ES-I3 (cell line): Measurements from ENCODE around the gene PRC1.
"Not testable (repeated sequence)": the region's sequence is repeated elsewhere in the genome, so short reads cannot be mapped to it uniquely, and the experiment has no call there.

Experiments
- H3K36me3 ChIP-seq: 2 replicates; pipeline ENCODE4 v1.6.1; 2013; ENCODE audit warnings: mild to moderate bottlenecking, low read length, control low read depth, moderate library complexity; ENCODE audit not compliant: insufficient read depth
- H3K4me1 ChIP-seq: 2 replicates; pipeline ENCODE4 v1.6.1; 2013; ENCODE audit warnings: mild to moderate bottlenecking, control low read depth, low read length; ENCODE audit not compliant: insufficient read depth
- H3K9ac ChIP-seq: 2 replicates; pipeline ENCODE4 v1.6.1; 2013; ENCODE audit warnings: low read depth, mild to moderate bottlenecking, low read length, moderate library complexity
- H3K9me3 ChIP-seq: 2 replicates; pipeline ENCODE4 v1.6.1; 2013; ENCODE audit warnings: mild to moderate bottlenecking, low read length, moderate library complexity; ENCODE audit not compliant: control insufficient read depth, insufficient read depth

PRC1 gene

DNA sequence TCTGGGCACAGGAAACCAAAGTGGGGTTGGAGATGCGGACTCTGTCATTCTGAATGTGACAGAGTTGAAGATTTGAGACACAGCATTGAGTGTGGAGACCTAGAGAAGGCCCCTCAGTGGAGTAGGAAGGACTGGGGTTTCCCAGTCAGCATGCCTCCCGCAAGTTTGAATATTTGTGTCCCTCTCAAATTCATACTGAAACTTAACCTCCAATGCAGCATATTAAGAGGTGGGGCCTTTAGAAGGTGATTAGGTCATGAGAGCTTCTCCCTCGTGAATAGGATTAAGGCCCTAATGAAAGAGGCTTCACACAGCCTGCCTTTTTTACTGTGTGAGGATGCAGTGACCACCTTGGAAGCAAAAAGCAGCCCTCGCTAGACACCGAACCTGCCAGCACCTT lies 70.0 kb downstream of the PRC1 start:
- Histone ChIP-seq H3K36me3 (no peaks in the 10 kb centered on the region), H3K9me3 (no peaks in the 10 kb centered on the region), H3K4me1 (no peaks in the 10 kb centered on the region), H3K9ac (no peak overlapping the region)

DNA sequence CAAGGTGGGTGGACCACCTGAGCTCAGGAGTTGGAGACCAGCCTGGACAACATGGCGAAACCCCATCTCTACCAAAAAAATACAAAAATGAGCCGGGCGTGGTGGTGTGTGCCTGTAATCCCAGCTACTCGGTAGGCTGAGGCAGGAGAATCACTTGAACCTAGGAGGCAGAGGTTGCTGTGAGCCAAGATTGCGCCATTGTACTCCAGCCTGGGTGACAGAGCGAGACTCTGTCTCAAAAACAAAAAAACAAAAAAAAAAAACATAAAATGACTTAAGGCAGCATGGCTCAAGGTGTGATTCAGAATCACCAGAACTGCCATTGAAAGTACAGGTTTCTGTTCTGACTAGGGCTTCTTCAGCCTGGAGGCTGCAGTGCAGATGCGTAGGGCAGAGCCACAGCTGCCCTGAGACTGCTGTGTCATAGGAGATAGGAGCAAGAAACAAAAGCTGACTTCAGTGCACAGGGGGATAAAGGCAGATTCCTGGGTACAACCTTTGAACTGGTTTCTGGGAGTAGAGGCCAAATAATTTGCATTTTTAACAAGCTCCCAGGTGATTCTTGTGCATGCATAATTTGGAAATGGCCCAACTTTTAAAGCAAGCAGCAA lies 71.5 kb downstream of the PRC1 start:
- not testable (repeated sequence) for H3K4me1 ChIP-seq, H3K9me3 ChIP-seq, H3K9ac ChIP-seq, H3K36me3 ChIP-seq

DNA sequence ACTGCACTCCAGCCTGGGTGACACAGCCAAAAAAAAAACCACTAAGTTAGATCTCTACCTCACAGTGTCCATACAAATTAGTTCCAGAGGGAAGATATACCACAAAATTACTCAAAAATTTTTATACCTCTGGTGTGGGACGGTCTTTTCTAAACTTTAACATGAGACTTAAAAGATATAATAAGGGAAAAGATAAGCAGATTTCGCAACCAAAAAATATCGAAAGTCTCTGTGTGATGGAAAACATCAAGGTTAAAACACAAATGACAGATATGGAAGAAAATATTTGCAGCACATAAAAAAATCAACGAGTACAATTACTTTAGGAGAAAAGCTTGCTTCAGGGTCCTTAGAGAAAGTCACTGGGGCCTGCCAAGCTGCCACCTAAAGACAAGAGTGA lies 72.4 kb downstream of the PRC1 start:
- H3K9ac ChIP-seq = no peak overlapping the region
- H3K36me3 ChIP-seq = peaks cover 6% of the 10 kb centered on the region; the same call in 1 of the 2 replicates
- no peaks in the 10 kb centered on the region for H3K4me1 ChIP-seq

DNA sequence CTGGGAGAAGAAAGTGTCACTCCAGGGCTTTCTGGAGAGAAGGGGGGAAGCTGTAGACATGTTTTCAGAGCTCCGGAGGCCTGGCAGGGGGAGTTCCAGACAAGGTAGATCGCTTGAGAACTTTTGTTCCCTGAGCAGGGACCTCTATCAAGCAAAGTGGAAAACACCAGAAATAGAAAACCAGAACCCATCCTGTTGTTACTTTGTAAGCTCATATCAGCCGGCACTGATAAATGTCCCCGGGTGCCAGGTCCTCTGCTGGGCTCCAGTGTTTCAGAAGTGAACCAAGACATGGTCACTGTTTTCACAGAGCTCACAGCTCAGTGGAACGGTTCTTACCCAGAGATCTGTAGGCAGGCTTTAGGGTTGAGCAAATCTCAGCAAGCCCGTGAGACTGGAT lies 75.5 kb downstream of the PRC1 start:
- Histone ChIP-seq H3K36me3 (peaks cover 6% of the 10 kb centered on the region; the same call in 1 of the 2 replicates), H3K9me3 (no peaks in the 10 kb centered on the region), H3K4me1 (peaks cover 9% of the 10 kb centered on the region; the same call in 1 of the 2 replicates), H3K9ac (no peak overlapping the region)

More for the DNA sequence above, 72.4 kb downstream of the PRC1 start:
- no peaks in the 10 kb centered on the region for H3K9me3 ChIP-seq

DNA sequence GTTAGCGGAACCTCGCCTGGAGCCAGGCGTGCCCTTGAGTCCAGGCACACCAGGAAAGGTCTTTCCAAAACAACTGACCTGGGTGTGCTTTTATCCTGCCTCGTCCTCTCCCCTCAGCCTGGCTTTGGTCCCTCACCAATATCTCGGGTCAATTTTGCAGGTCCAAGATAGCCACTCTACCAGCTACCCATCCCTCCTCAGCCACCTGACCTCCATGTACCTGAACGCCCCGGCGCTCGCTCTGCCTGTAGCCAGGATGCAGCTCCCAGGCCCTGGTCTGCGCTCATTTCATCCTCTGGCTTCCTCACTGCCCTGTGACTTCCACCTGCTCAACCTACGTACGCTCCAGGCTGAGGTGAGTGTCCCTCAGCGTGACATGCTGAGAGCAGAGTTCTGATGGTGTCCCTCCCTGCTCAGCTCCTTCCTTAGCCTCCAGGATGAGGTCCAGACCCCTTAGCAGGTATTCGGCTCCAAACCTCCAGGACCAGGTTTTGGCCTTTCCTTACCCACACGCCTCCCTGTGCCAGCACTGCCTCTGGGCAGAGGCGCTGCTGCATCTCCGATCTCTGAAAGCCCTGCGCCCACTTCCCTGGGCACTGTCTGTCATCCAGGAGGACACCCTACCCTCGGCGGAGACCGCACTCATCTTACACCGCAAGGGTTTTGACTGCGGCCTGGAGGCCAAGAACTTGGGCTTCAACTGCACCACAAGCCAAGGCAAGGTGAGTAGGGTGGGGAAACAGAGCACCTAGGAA lies 76.1 kb downstream of the PRC1 start:
- H3K4me1 ChIP-seq = peaks cover 9% of the 10 kb centered on the region; the same call in 1 of the 2 replicates
- peaks cover 6% of the 10 kb centered on the region; the same call in 1 of the 2 replicates for H3K36me3 ChIP-seq
- H3K9me3 ChIP-seq = no peaks in the 10 kb centered on the region
- no peak overlapping the region for H3K9ac ChIP-seq

DNA sequence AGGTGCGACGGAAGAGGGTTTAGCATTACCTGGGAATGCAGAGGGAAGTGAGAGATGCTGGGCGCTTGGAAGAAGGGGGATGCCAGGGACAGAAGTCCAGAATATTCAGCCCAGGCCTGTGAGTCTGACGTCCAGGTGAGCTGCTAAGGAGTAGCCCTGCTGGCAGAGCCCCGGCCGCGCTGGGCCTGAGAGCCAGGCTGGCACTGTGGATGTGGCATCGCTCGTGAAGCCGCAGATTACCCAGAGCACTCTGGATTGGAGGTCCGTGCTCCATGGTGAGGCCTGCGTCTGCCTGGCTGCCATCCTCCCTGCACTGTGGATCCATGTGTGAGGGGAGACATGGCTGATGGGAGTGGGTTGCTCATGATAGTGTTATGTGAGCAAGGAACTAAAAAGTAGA lies 76.8 kb downstream of the PRC1 start:
- Histone ChIP-seq H3K36me3 (peaks cover 6% of the 10 kb centered on the region; the same call in 1 of the 2 replicates), H3K4me1 (peaks cover 9% of the 10 kb centered on the region; the same call in 1 of the 2 replicates), H3K9ac (no peak overlapping the region), H3K9me3 (no peaks in the 10 kb centered on the region)

DNA sequence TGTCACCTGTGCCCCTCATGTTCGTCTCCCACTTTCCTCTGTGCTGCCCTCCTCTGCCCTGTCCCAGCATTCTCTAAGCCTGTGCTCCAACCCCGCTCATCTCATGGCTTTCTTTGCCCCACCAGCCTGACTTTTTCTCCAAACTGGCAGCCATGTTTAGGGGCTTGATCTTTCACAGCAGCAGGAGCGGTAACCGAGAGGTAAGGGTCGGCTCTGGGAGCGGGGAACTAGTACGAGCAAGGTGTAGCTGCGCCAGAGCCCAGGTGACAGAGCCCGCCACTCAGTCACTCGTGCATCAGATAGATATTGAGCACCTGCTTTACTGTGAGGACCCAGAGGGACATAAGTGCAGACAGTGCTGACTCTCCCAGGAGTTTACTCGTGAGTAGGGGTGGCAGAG lies 77.9 kb downstream of the PRC1 start:
- H3K9ac ChIP-seq = no peak overlapping the region
- H3K9me3 ChIP-seq = no peaks in the 10 kb centered on the region
- H3K4me1 ChIP-seq = peaks cover 9% of the 10 kb centered on the region; the same call in 1 of the 2 replicates
- H3K36me3 ChIP-seq = peaks cover 6% of the 10 kb centered on the region; the same call in 1 of the 2 replicates
